HL-60/S4 treated with retinoic acid at 250 ng/mL for 4 days and 3 days (cell line): ENCODE data around the gene EEF1E1.

Source experiments
- in situ Hi-C: fragments of 300-500 bp; cut with MboI; formaldehyde crosslinking; loops from 2 replicates; pipeline ENCODE4 v1.7.0; 2022; ENCODE audit warnings: low sequenced_read_pairs

Gene EEF1E1

DNA sequence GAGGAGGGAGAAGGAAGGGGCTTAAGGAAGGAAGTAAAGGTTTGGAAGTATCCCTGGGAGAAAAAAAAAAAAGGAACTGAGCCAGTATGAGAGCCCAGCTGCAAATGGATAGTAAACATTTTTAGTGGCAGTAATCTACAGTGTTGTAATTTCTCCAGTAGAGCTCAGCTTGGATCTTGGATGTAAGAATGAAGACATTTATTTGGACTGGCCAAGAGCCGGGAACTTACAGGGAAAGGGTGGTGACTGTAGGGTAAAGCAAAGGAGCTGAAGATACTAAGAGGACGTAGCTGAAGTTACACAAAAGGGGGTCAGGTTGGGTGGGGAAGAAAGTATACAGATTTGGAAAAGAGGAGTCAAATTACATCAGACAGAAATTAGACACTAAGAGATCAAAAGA is 13.5 kb downstream of the EEF1E1 start:
- in situ Hi-C loops = no loop called here

DNA sequence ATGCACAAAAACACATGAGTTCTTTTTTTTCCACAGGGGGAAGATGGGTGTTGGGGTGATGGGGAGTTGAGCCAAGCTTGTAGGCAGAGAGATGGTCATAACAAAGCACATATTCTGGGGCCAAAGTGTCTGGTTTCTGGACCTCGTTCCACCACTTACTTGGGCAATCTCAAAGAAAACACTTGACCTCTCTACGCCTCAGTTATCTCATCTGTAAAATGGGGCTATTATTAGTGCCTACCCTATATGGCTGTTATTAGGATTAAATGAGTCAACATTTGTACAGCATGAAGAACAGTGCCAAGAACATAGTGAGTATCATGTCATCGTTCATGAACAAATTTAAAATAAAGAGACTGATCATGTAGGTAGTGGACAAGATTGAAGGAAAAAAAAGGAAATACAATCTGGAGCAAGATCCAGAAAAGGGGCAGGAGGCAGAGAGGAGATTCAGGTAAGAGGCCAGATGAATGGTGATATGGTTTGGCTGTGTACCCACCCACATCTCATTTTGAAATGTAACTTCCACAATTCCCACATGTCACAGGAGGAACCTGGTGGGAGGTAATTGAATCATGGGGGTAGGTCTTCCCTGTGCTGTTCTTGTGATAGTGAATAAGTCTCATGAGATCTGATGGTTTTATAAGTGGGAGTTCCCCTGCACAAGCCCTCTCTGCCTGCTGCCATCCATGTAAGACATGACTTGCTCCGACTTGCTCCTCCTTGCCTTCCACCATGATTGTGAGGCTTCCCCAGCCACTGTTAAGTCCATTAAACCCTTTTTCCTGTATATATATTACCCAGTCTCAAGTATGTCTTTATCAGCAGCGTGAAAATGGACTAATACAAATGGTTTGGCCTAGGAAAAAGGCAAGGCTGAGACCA is 14.2 kb downstream of the EEF1E1 start:
- in situ Hi-C loops = no loop called here

DNA sequence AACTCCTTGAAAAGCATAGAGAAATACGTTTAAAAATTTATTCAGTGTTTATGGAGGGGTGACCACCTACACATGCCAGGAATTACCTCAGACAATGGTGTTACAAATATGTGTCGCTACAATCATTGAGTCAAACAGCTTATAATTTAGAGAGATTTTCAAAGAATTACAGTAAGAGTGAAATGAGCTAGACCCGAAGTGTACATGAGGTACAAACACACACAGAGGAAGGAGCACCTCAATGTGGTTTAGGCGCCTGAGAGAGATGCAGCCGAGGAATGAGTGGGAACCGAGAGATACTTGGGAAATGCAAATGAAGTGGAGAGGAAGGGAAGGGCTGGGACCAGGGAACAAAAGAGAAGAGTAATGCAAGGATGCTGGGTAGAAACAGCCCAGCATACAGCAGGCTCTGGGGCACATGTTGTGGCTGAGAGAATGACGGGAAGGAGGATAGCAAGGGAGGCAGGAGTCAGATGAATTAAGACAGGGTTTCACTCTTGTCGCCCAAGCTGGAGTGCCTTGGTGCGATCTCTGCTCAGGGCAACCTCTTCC is 15.5 kb downstream of the EEF1E1 start:
- in situ Hi-C loops = no loop called here

DNA sequence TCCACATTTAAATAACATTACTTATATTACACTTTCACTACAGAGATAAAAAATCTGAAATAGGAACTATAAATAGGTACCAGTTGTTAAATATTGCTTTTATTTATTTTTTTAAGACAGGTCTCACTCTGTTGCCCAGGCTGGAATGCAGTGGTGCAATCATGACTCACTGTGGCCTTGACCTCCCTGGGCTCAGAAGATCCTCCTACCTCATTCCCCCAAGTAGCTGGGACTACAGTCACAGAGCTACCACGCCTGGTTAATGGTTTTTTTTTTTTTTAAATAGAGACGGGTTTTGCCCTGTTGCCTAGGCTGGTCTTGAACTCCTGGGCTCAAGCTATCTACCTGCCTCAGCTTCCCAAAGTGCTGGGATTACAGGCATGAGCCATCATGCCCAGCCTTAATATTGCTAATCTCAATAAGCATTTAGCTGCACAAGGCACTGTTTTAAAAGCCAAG is 17.3 kb downstream of the EEF1E1 start:
- in situ Hi-C loops = no loop called here

DNA sequence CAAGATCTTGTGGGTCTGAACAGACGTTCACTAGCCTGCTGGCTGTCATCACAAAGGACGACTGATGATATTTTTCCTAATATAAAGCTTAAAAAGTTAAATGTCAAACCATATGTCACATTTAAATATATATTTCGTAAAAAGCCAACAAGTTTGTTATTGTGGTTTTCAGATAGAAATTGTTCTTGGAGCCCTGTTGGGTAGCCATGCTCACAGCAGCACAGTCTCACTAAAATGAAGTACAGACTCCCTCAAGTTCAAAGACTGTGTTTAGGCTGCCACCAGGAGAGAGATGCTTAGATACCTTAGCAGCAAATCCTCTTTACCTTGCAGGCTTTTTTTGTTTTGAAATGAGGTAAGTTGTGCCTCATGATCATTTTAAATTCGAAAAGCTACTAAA is 17.8 kb downstream of the EEF1E1 start:
- in situ Hi-C loops = no loop called here

DNA sequence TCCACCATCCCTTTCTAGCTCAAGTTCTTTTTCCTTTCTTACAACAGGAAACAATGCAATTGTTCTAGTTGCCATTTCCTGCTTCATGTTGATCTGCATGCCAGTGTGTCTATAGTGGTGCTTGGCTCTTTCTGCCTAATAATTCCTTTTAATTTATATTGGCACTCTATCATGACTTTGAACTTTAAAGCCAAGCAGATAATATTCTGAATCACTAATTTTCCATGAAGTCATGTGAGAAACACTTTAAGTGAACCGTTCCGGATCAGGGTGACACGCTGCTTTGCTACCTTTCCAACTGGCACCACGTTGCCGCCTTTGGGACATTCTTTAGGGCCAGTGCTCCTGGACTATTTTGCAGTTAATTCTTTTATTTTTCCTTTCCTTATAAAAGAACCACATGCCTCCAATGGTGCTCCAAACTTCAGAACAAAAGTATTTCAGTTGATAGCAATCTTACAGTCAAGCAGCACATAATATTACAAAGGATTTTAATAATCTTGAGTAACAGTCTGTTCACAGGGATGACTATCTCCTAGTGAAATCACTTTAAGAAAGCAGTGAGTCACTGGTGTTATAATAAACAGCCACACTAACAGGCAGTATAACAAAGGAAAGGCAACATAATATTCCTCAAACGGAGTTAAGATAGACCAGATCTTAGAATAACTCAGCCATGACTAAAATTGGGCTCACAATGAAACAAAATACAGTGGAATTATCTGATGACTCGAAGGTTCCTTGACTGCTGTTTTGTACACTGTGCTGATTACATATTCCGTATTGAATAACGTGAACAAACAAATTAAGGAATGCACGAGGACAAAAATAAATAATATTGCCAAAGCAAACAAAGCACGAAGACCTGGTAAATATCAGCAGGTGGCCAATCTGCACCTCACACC is 19.1 kb downstream of the EEF1E1 start:
- in situ Hi-C loops = no loop called here

DNA sequence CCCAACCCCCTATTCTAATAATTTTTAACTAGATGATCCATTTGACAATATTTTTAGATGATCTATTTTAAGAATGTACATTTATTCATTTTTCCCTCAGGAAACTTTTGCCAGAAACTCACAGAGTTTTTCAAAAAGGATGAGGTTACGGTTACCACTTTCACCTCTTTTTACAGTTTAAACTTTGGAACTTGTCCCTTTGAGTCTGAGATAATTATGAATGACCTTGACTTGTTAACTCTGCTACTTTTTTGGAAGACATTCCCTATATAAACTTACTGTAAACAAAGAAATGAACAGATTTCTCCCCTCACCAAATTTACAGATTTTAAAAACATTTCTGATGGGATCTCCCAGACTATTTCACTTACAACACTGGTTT is 19.8 kb downstream of the EEF1E1 start:
- in situ Hi-C loops = no loop called here

DNA sequence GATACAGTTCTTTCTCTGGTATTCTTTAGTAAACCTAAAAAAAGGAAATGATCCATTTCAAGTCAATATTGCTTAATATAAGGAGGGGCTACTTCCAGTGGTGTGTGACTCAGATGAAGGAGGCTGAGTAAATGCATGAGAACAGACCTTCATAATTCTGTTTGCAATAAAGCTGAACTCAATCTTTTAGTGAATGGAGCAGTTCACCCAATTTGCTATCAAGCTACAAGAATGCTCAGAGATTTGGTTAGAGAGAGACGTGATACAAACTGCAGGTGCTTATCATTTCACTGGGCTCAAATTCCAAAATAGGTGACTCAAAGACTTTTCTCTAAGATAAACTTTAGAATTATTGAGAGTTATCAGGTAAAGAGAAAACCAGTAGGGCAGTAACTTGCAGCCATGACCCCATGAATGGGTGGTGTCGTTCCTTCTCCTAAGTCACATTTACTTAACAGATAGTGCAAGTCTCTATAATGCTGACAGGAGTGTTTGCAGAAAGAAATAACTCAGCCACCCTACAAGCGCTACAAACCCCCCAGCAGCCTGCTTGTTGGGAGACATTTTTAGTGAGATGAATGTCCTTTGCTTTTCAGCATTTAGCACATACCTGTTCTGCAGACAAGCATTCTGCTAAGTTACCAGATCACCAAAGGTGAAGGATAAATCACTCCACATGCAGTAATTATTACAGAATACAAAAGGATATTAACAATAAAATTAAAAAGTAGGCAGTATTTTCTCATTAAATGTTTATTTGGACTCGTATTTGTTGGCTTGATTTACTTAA is 21.8 kb downstream of the EEF1E1 start:
- in situ Hi-C loops = no loop called here

DNA sequence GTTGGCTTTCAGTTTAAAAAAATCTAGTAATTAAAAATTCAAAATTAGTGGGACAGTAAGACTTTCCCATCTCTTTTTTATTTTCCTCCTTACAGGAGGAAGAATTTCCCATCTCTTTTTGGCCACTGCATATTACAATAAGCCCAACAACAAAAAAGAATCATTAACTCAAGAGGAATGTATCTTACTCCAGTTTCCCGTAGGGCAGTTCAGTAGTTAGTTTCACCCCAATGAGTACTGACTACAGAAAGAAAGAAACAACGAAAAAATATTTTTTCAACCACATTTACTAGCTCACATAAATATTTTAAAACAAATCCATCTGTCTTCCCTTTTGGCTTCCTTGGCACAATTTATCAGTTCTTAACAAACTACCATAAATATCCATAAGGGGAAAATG is 23.2 kb downstream of the EEF1E1 start:
- in situ Hi-C loops = no loop called here

DNA sequence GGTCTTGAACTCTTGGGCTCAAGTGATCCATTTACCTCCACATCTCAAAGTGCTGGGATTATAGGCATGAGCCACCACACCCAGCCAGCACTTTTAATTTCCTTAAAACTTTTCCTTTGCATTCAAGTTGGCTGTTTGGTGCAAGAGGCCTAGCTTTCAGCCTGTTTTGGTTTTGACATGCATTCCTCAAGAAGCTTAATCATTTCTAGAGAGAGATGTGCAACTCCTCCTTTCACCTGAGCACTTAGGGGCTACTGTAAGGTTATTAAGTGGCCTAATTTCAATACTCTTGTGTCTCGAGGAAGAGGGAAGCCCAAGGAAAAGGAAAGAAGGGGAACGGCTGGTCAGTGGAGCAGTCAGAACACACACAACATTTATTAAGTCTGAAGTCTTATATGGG is 24.4 kb downstream of the EEF1E1 start:
- in situ Hi-C loops = no loop called here

DNA sequence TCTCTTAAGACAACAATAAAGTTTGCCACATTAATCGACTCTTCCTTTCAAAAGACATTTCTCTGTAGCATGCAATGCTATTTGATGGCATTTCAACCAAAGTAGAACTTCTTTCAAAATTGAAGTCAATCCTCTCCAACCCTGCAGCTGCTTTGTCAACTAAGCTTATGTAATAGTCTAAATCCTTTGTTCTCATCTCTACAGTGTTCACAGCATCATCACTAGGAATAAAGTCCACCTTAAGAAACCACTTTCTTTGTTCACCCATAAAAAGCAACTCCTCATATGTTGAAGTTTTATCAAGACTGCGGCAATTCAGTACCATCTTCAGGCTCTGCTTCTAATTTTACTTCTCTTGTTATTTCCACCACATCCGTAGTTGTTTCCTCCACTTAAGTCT is 26.6 kb downstream of the EEF1E1 start:
- in situ Hi-C loops = no loop called here

DNA sequence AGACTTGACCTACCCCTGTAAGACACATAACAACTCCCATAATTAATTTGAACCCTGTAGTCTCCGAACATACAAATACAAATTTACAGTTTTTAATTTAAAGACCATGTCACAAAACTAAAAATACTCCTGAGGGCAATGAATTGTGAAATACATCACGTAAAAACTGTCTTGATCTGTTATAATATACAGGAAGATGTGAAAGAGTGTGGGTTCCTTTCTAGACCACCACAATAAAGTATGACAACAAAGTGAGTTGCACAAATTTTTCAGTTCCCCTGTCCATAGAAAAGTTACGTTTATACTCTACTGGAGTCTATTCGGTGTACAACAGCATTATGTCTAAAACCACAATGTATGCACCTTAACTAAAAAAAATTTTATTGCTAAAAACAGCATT is 27.2 kb downstream of the EEF1E1 start:
- in situ Hi-C loops = no loop called here

DNA sequence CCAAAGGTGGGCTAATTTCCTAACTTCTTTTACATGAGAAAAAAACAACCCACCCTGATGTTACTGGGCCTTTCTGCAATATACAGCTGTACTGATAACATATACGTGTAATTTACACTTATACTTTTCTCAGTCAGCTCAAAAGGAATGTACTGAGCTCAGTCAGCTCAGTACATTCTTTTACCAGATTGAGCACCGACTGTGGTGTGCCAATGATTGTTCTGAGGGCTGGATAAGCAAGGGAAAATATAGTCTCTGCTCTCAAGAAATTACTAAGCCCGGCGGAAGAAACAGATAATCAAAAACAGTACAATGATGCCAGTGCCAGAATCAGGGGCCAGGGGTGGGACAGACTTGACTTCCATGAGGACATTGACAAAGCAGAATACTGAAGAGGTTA is 28.1 kb downstream of the EEF1E1 start:
- in situ Hi-C loops = no loop called here

DNA sequence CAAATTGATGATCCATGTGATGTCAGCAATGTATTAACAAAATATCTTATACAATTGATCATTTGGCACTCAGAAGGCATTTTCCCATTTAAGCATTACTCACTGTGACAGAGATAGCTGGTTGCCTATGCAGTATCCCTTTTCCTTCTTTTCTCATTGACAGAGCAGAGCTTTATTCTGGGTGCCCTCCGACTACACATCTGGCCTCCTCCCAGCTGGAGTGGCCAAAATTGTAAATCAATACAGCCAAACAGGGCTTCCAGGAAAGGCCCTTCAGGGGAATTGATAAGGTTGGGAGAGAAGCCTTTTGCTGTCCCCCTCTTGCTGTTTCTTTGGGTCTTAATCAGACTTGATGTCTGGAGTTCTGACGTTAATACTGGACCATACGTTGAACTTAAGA is 28.6 kb downstream of the EEF1E1 start:
- in situ Hi-C loops = no loop called here

DNA sequence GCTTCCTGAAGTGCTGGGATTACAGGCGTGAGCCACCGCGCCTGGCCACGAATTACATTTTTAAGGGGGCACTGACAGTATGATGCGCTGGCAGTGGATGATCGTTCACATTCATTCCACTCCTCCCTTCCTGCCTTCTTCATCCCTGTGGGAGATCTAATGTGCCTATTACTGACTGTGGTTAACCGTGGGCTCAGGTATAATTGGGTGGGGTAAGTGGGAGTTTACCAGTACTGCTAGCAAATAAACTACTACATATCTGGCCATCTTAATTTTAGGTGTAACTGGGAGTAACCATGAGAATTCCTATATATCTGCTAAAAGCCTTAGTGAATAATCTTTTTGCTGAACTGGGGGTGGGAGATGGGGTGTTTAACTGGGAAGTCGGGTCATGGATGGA is 31.6 kb downstream of the EEF1E1 start:
- in situ Hi-C loops = no loop called here

DNA sequence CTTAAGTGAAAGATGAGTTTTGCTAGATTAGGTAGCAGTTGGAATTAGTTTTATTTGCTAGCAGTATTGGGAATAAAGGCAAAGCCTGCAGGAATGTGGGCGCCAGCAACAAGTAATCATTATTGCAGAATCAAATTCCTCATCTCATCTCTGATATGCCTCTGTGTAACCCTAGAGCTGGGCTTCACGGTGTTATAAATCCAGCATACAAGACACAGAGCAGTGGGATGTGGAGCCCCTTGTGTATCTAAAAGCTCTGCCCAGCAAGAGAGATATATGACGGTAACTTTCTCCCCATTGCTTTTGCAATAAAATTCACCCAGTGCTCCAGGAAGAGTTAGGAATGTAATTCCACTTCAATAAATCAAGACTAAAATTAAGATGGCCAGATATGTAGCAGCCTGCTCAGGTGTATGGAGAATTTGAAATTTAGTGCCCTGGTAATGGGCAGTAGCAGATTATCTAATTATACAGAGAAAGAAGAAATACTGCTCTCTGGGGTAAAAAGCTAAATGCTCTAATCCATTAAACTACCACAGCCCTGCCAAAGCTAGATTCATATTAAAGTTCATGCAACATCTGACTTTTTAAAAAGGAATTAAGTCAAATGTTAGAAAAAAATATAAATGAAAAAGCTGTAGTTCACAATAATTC is 32.6 kb downstream of the EEF1E1 start:
- in situ Hi-C loops = no loop called here

DNA sequence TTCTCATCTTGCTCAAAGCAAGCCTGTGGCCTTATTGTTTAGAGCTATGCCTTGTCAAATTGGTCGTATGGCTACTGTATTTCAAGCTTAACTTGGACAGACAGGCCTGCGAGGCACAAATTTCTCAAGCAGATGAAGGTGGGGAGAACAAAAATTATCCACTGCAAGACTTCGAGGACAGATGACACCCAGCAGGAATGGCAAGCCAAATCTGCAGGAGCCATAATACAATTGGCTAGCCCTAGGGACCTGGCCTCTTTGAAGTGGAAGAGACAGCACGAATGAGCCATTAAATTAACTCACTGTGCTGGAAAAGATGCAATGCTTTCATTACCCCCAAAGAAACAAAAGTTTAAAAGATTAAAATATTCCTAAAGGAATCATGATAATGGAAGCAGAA is 33.2 kb downstream of the EEF1E1 start:
- in situ Hi-C loops = no loop called here

DNA sequence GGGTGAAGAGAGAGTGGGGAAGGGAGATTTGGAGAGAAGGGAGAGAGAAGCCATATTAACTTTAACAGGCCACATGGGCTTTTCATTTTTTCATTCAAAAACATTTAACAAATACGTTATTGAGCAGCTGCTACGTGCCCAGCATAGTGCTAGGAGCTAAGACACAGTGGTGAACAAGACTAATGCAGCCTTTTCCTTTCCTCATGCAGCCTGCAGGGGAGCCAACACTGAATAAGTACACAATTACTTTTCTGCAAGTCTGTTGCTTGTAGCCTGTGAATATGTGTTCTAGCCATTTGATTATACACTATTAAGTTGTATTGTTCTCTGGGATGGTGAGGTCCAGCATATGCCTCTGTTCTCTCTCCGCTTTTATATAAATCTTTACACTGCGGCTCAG is 36.2 kb downstream of the EEF1E1 start:
- in situ Hi-C loops = no loop called here

DNA sequence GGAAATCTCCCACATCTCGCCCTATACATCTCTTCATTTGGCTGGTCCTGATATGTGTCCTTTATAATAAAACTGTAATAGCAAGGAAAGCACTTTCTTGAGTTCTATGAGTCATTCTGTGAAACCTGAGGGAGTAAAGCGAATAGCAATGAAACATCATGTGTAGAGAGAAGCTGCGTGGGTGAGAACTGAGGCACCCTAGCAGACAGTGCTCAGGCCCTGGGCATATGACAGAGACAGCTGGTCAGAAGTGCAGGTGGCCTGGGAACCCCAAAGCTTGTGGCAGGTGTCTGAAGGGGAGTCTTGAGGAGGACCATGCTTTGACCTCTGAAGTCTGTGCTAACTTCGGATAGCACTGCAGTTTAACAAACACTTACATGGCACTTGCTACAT is 36.8 kb downstream of the EEF1E1 start:
- in situ Hi-C loops = no loop called here
